ENCODE measurements around the gene EFCAB6. TPM values are rescaled to one million over a fixed set of nuclear protein-coding genes. Genes with fewer than 3 reads are reported as not detected.

Gene EFCAB6
- total and polyA plus RNA-seq, 2 of the 4 experiments (the other 2 are of a cell fraction), result 0.44 to 1.1 TPM

GRCh38 chr22:43720716-43721115, 91.4 kb downstream of the EFCAB6 start:
- no CpG with 5 or more reads among the region's 1 CpG for WGBS, 2 experiments (ENCODE audit: extremely low coverage in 2 of 2, insufficient read length in 1 of 2)
- no peak overlapping the region for H3K27ac ChIP-seq (ENCODE audit: insufficient read depth, low read length)
- H2AFZ ChIP-seq (replicated peaks; ENCODE audit: low read length, poor library complexity), result no peak overlapping the region
- DNase-seq, result no peak
- H3K79me1 ChIP-seq (ENCODE audit: low read depth in 1 of 2, low read length in 2 of 2), result no peaks in the 10 kb centered on the region
- no peaks in the 10 kb centered on the region for H3K9me3 ChIP-seq (ENCODE audit: control insufficient read depth, insufficient read depth, low read length)
- H4K8ac ChIP-seq (ENCODE audit: low read depth in 2 of 2, low read length in 2 of 2), result no peak overlapping the region
- H3K27me3 ChIP-seq (ENCODE audit: control insufficient read depth, insufficient read depth, low read length), result no peaks in the 10 kb centered on the region
- no peaks in the 10 kb centered on the region for H4K20me1 ChIP-seq (ENCODE audit: insufficient read depth, low read length)
- H3K4ac ChIP-seq (ENCODE audit: low read depth, low read length), result no peak overlapping the region
- no peaks in the 10 kb centered on the region for H3K9me1 ChIP-seq (ENCODE audit: insufficient read depth, low read length)
- ATAC-seq (ENCODE audit: low read depth), result no peak
- no peak overlapping the region for H4K91ac ChIP-seq (ENCODE audit: insufficient read depth, low read depth, low read length)
- no peak overlapping the region for H4K5ac ChIP-seq (ENCODE audit: low read depth, low read length)
- no peak overlapping the region for H2AK9ac ChIP-seq (replicated peaks; ENCODE audit: low read depth, low read length, poor library complexity)
- no peak overlapping the region for H2BK15ac ChIP-seq (ENCODE audit: low read depth, low read length)
- H3K4me3 ChIP-seq (ENCODE audit: insufficient read depth, low read depth, low read length), result no peak overlapping the region
- CTCF ChIA-PET, result interaction anchor here (0.6 kb wide), 1 partner anchor 89 kb away, joined by 3 read pairs; no protein-coding TSS in a partner anchor
- no peak overlapping the region for H3K14ac ChIP-seq (replicated peaks; ENCODE audit: low read depth, low read length)
- H2BK5ac ChIP-seq (ENCODE audit: low read depth, low read length, poor library complexity, severe bottlenecking), result no peak overlapping the region
- no TSS peak for BruUV-seq (replicated peaks)
- peaks cover 2% of the 10 kb centered on the region; the same call in 1 of the 2 replicates for H3K4me1 ChIP-seq (ENCODE audit: control insufficient read depth, insufficient read depth, low read length)
- dilution Hi-C loops (cut with HindIII; ENCODE audit: low sequenced_read_pairs, unreplicated experiment), result no loop called here
- no peak overlapping the region for H2AK5ac ChIP-seq (ENCODE audit: low read depth, low read length)
- no peak overlapping the region for H2BK20ac ChIP-seq (ENCODE audit: low read depth, low read length)
- no peak overlapping the region for H3K9ac ChIP-seq (ENCODE audit: low read depth, low read length)
- H3K23ac ChIP-seq (ENCODE audit: low read depth, low read length), result no peak overlapping the region
- in situ Hi-C loops (cut with MboI; ENCODE audit: low sequenced_read_pairs), result no loop called here
- POLR2A ChIA-PET (ENCODE audit: unreplicated experiment), result no interaction called here
- TF ChIP-seq RAD21 (IDR thresholded peaks at IDR 0.05; ENCODE audit: low read length) (no peak), RFX5 (IDR thresholded peaks at IDR 0.05; ENCODE audit: low read depth, low read length) (no peak), MAFK (IDR thresholded peaks at IDR 0.05; ENCODE audit: low read depth, low read length) (no peak), ELK1 (IDR thresholded peaks at IDR 0.05; ENCODE audit: borderline replicate concordance, low read depth, low read length) (no peak), BHLHE40 (IDR thresholded peaks at IDR 0.05; ENCODE audit: low read depth, low read length) (no peak), CEBPB (IDR thresholded peaks at IDR 0.05; ENCODE audit: low read depth, low read length) (no peak), POLR2A (IDR thresholded peaks at IDR 0.05; ENCODE audit: low read depth, low read length) (no peak), CTCF (conservative IDR thresholded peaks at IDR 0.05; ENCODE audit: low read depth, low read length) (no peak), SMC3 (IDR thresholded peaks at IDR 0.05; ENCODE audit: low read depth, low read length) (no peak), NFE2L2 (IDR thresholded peaks at IDR 0.05; ENCODE audit: low read depth, low read length) (no peak)
- H3K18ac ChIP-seq (ENCODE audit: low read depth, low read length), result no peak overlapping the region
- no peak overlapping the region for H3K4me2 ChIP-seq (ENCODE audit: low read depth, low read length)
- H3K56ac ChIP-seq (ENCODE audit: extremely low read depth, insufficient read depth, low read length), result no peak overlapping the region
- H3K36me3 ChIP-seq (ENCODE audit: control insufficient read depth, insufficient read depth, low read length), result no peaks in the 10 kb centered on the region
- H2BK120ac ChIP-seq (ENCODE audit: low read depth, low read length), result no peak overlapping the region
- intact Hi-C loops (cut with micrococcal nuclease), result no loop called here
